DMS153 treated with DMSO at 0.1 percent for 48 hours (cell line): ENCODE results near the gene SLC29A4.

Experiments
- DNase-seq: peaks from one replicate; lab custom pipeline; 2025; ENCODE audit not compliant: unreplicated experiment; lab: John Stamatoyannopoulos, UW

SLC29A4 gene

GRCh38 chr7:5350600-5351385 is 68.0 kb downstream of the SLC29A4 start:
- no peak for DNase-seq

GRCh38 chr7:5351507-5352265 is 68.9 kb downstream of the SLC29A4 start:
- no peak for DNase-seq

- no peak for DNase-seq
These were observed 69.8 kb downstream of the SLC29A4 start for GRCh38 chr7:5352440-5353010.

GRCh38 chr7:5354460-5355232 is 71.9 kb downstream of the SLC29A4 start:
- DNase-seq, result no peak
